BLaER1 (cell line): ENCODE data around the gene CYS1.

Experiments
- H3K27ac ChIP-seq: shearing (Covaris generic); formaldehyde crosslinking; 2 replicates; pipeline ENCODE4 v1.8.1; 2022
- H3K27me3 ChIP-seq: shearing (Covaris generic); formaldehyde crosslinking; 2 replicates; pipeline ENCODE4 v1.8.1; 2022
- H3K36me3 ChIP-seq: shearing (Covaris generic); formaldehyde crosslinking; 2 replicates; pipeline ENCODE4 v1.8.1; 2022
- H3K4me1 ChIP-seq: shearing (Covaris generic); formaldehyde crosslinking; 2 replicates; pipeline ENCODE4 v1.8.1; 2022
- H3K4me2 ChIP-seq: shearing (Covaris generic); formaldehyde crosslinking; 2 replicates; pipeline ENCODE4 v1.8.1; 2022
- H3K4me3 ChIP-seq: shearing (Covaris generic); formaldehyde crosslinking; 2 replicates; pipeline ENCODE4 v1.8.1; 2022
- H3K9ac ChIP-seq: shearing (Covaris generic); formaldehyde crosslinking; 2 replicates; pipeline ENCODE4 v1.8.1; 2022
- H3K9me3 ChIP-seq: shearing (Covaris generic); formaldehyde crosslinking; 2 replicates; pipeline ENCODE4 v1.8.1; 2022
- H4K20me1 ChIP-seq: shearing (Covaris generic); formaldehyde crosslinking; 2 replicates; pipeline ENCODE4 v1.8.1; 2022
- Cebpa-rat ChIP-seq: shearing (Covaris generic); IDR thresholded peaks from 2 replicates; pipeline ENCODE4 v1.8.1; 2022

The CYS1 gene

DNA sequence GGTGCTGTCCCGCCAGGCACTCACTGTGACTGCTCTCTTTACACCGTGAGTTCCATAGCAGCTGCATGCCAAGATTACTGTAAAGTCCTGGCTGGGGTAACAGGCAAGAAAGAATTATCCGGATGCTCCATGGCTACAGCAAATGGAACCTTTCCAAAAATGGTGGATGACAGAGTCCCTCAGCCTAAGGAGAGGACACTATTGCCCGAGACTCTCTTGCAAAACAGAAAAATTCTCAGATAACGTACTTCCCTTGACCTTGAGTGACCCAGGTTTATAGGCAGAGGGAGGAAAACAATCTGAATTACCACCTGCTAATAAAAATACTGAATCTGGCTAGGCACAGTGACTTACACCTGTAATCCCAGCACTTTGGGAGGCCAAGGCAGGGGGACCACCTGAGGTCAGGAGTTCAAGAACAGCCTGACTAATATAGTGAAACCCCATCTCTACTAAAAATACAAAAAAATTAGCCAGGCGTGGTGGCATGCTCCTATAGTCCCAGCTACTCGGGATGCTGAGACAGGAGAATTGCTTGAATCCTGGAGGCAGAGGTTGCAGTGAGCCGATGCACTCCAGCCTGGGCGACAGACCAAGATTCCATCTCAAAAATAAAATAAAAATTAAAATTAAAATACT, 4.5 kb downstream of the CYS1 start:
- H3K27me3 ChIP-seq: peaks cover 77% of the 10 kb centered on the region

DNA sequence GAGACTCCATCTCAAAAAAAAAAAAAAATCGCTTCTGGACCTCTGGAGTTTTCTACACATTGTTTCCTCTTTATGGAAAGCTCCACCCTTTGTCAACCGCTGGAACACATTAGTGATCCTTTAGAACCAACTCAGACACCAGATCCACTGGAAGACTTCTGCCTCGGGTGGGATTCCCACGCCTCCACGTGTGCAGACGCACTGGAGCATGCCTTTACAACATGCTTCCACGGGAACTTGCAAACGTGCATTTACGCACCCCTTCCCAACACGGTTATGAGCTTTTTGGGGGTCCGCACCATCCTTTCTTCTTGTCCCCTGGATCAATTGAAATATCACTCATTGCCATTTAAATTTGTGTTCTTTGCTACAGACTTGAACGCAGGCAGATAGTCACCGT, 5.1 kb downstream of the CYS1 start:
- H3K4me3 ChIP-seq: no peak overlapping the region
- H3K9me3 ChIP-seq: no peaks in the 10 kb centered on the region
- H3K27me3 ChIP-seq: peaks cover 71% of the 10 kb centered on the region
- H4K20me1 ChIP-seq: peaks cover 32% of the 10 kb centered on the region
- peaks cover 22% of the 10 kb centered on the region for H3K4me1 ChIP-seq
- no peaks in the 10 kb centered on the region for H3K36me3 ChIP-seq
- no peak overlapping the region for H3K4me2 ChIP-seq
- no peak overlapping the region for H3K9ac ChIP-seq
- H3K27ac ChIP-seq: no peak overlapping the region
- no peak for TF ChIP-seq Cebpa-rat

More for the DNA sequence above, 4.5 kb downstream of the CYS1 start:
- Histone ChIP-seq H3K4me3 (no peak overlapping the region), H3K27ac (no peak overlapping the region), H4K20me1 (peaks cover 37% of the 10 kb centered on the region), H3K4me2 (no peak overlapping the region), H3K9ac (no peak overlapping the region), H3K36me3 (no peaks in the 10 kb centered on the region), H3K9me3 (no peaks in the 10 kb centered on the region), H3K4me1 (peaks cover 27% of the 10 kb centered on the region)
- no peak for TF ChIP-seq Cebpa-rat

DNA sequence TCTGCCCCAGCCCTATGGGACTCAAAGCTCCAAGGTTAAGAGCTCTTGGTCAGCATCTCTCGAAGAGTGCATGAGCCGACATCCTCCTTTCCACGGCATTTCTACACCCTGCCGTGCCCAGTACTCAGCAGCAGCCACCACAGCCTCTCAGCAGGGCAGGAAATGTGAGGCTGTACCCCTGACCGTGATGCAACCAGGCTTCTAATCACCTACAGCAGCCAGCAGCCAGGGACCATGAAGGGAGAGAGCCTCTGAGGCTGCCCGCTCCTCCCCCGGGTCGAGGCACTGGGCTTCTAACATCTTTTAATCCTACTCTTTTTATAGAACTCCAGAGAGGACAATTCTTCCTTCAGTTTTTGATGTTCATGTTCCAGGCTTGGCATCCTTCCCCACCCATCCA, 6.5 kb downstream of the CYS1 start:
- Histone ChIP-seq H3K9me3 (no peaks in the 10 kb centered on the region), H3K4me1 (peaks cover 9% of the 10 kb centered on the region), H3K36me3 (no peaks in the 10 kb centered on the region), H3K4me2 (no peak overlapping the region), H4K20me1 (peaks cover 19% of the 10 kb centered on the region), H3K9ac (no peak overlapping the region), H3K4me3 (no peak overlapping the region), H3K27ac (no peak overlapping the region), H3K27me3 (peaks cover 57% of the 10 kb centered on the region)
- no peak for TF ChIP-seq Cebpa-rat

DNA sequence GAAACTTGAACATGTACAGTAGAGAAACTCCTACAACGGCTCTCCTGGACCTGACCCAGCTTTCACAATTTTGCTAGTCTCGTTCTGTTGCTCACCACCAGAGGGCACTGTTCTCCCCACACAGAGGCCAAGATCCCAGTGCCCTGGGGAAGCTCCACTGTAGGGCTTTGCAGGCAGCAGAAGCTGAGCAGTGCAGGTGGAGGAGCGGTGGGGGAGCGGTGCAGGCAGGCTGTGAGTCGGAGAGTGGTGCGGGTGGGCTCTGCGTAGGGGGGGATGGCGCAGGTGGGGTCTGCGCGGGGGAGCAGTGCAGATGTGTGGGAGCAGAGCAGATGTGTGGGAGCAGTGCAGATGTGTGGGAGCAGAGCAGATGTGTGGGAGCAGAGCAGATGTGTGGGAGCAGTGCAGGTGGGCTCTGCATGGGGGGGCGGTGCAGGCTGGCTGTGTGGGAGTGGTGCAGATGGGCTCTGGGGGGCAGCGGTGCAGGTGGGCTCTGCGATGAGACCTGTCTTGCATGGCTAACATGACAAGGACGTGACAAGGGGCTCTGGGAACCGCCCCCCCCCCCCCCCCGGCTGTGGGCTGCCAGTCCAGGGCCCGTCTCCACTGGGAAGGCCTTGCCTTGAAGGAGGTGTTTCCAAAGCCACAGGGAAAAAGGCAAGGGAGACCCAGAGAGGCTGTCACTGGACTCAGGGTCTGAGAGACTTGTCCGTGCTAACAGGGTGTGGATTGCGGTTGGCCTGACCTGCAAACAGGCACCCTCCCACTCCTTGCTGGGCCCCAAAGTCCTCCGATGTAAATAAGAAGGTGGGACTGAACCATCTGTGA, 7.3 kb downstream of the CYS1 start:
- Histone ChIP-seq H3K4me1 (peaks cover 8% of the 10 kb centered on the region; the same call in 1 of the 2 replicates), H3K9me3 (peaks cover 5% of the 10 kb centered on the region; the same call in 1 of the 2 replicates), H3K9ac (no peak overlapping the region), H3K4me3 (no peak overlapping the region), H3K27me3 (peaks cover 49% of the 10 kb centered on the region), H3K36me3 (no peaks in the 10 kb centered on the region), H3K4me2 (peak overlapping the region; percentile 22; the same call in 1 of the 2 replicates), H4K20me1 (peaks cover 11% of the 10 kb centered on the region; the same call in 1 of the 2 replicates), H3K27ac (no peak overlapping the region)
- TF ChIP-seq Cebpa-rat: no peak

DNA sequence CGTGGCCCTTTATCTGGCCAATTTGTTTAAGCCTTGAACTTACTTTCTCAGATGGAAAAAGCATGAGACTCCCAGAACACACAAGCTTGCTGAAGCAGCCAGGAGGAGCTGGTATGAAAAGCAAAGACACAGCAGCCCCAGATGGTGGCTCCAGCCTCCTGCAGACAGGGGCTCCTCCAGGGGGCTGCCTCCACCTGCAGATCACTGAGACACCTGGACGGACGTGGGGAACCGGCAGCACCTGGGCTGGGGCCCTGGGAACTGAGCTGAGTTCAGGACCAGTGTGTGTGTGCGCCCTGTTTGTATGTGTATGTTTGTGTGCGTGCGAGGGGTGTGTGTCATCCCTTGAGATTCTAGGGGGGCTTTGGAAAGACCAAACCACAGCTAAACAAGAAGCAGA, 8.6 kb downstream of the CYS1 start:
- Histone ChIP-seq H3K4me3 (no peak overlapping the region), H4K20me1 (peaks cover 7% of the 10 kb centered on the region; the same call in 1 of the 2 replicates), H3K27me3 (peaks cover 36% of the 10 kb centered on the region), H3K27ac (no peak overlapping the region), H3K9me3 (peaks cover 13% of the 10 kb centered on the region; the same call in 1 of the 2 replicates), H3K4me1 (peaks cover 8% of the 10 kb centered on the region; the same call in 1 of the 2 replicates), H3K9ac (no peak overlapping the region), H3K36me3 (no peaks in the 10 kb centered on the region), H3K4me2 (no peak overlapping the region)
- TF ChIP-seq Cebpa-rat: no peak

DNA sequence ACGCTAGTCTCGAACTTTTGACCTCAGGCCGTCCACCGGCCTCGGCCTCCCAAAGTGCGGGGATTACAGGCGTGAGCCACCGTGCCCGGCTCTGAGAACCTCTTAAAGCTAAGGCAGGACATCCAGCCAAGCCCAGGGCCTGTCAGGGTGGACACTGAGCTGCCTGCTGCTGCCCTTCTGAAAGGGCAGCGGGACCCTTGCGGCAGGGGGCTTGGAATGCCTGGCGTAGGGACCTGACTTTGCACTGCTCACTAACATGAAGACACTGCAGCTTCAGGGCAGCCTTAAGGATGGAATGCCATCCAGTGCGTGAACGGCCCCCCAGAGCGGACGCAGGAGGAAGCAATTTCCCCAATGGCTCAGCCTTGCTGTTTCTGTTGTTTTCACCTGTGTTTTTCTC, 9.0 kb downstream of the CYS1 start:
- no peak for TF ChIP-seq Cebpa-rat

DNA sequence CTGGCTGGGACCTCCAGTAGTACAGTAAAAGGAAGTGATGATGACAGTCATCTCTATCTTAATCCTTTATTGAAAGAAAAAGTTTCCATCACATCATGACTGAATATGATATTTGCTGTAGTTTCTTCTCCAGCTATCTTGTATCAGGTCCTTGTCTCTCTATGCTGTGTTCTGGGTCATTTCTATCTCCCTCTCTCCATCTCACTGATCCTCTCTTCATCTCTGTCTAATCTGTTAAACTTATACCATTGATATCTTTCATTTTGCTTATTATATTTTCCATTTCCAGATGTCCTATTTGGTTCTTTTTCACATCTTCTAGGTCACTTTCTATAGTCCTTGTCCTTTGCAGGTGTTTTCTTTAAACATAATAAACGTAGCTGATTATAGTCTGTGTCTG, 12.3 kb downstream of the CYS1 start:
- TF ChIP-seq Cebpa-rat: no peak
- H3K4me3 ChIP-seq: no peak overlapping the region
- H3K4me1 ChIP-seq: peaks cover 12% of the 10 kb centered on the region
- no peak overlapping the region for H3K4me2 ChIP-seq
- H4K20me1 ChIP-seq: no peaks in the 10 kb centered on the region
- H3K27ac ChIP-seq: no peak overlapping the region
- peaks cover 13% of the 10 kb centered on the region; the same call in 1 of the 2 replicates for H3K9me3 ChIP-seq
- H3K36me3 ChIP-seq: no peaks in the 10 kb centered on the region
- H3K27me3 ChIP-seq: no peaks in the 10 kb centered on the region
- no peak overlapping the region for H3K9ac ChIP-seq

More for the DNA sequence above, 9.0 kb downstream of the CYS1 start:
- H4K20me1 ChIP-seq: peaks cover 4% of the 10 kb centered on the region; the same call in 1 of the 2 replicates
- H3K4me1 ChIP-seq: peaks cover 8% of the 10 kb centered on the region; the same call in 1 of the 2 replicates
- H3K4me2 ChIP-seq: no peak overlapping the region
- H3K9ac ChIP-seq: no peak overlapping the region
- H3K36me3 ChIP-seq: no peaks in the 10 kb centered on the region
- peaks cover 13% of the 10 kb centered on the region; the same call in 1 of the 2 replicates for H3K9me3 ChIP-seq
- H3K27me3 ChIP-seq: peaks cover 32% of the 10 kb centered on the region
- no peak overlapping the region for H3K27ac ChIP-seq
- H3K4me3 ChIP-seq: no peak overlapping the region

DNA sequence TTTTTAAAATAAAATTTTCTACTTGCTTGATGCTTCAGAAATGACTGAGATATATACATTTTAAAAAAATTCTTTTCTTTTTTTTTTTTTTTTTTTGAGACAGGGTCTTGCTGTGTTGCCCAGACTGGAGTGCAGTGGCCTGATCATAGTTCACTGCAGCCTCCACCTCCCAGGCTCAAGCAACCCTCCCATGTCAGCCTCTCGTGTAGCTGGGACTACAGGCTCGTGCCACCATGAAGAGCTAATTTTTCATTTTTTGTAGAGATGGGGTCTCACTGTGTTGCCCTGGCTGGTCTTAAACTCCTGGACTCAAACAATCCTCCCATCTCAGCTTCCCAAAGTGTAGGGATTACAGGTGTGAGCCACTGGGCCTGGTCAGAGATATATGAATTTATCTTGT, 12.9 kb downstream of the CYS1 start:
- H3K9ac ChIP-seq: no peak overlapping the region
- H3K27me3 ChIP-seq: no peaks in the 10 kb centered on the region
- TF ChIP-seq Cebpa-rat: no peak
- H3K4me3 ChIP-seq: no peak overlapping the region
- H4K20me1 ChIP-seq: no peaks in the 10 kb centered on the region
- peaks cover 7% of the 10 kb centered on the region for H3K4me1 ChIP-seq
- peaks cover 13% of the 10 kb centered on the region; the same call in 1 of the 2 replicates for H3K9me3 ChIP-seq
- no peak overlapping the region for H3K4me2 ChIP-seq
- H3K36me3 ChIP-seq: no peaks in the 10 kb centered on the region
- H3K27ac ChIP-seq: no peak overlapping the region

DNA sequence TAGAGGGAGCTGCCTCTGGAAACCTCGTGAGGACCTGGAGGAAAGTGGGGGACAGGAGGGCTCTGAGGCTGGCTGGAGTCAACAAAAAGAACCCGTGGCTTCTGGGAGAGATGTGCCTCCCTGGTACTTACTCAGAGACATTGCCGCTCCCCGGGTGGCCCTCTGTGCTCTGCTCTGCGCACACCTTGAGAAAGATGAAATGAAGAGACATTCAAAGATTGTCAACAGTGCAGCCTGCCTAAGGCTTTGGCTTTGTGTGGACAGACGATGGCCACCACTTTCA, 14.5 kb downstream of the CYS1 start:
- Histone ChIP-seq H3K27me3 (no peaks in the 10 kb centered on the region), H3K4me2 (no peak overlapping the region), H3K36me3 (no peaks in the 10 kb centered on the region), H3K9me3 (peaks cover 13% of the 10 kb centered on the region; the same call in 1 of the 2 replicates), H4K20me1 (no peaks in the 10 kb centered on the region), H3K27ac (no peak overlapping the region), H3K9ac (no peak overlapping the region), H3K4me3 (no peak overlapping the region), H3K4me1 (peaks cover 15% of the 10 kb centered on the region)
- TF ChIP-seq Cebpa-rat: no peak
